ENCODE measurements around the gene ATXN7. TPM values are rescaled to one million over a fixed set of nuclear protein-coding genes. Genes with fewer than 3 reads are reported as not detected.

The ATXN7 gene
- total RNA-seq, 1 donor from 2014 or later: 33.0 TPM

- DNase-seq (ENCODE audit: low spot score): no peak
Observed at GRCh38 chr3:63864965-63865327, 1.3 kb downstream of the ATXN7 start.

- DNase-seq (ENCODE audit: low spot score): no peak
Observed at GRCh38 chr3:63867225-63867624, 3.6 kb downstream of the ATXN7 start.

- no peak for DNase-seq (ENCODE audit: low spot score)
Observed at GRCh38 chr3:63869940-63870614, 6.4 kb downstream of the ATXN7 start.

GRCh38 chr3:63870615-63871005, 6.9 kb downstream of the ATXN7 start:
- no peak for DNase-seq (ENCODE audit: low spot score)

- DNase-seq (ENCODE audit: low spot score): no peak
Observed at GRCh38 chr3:63872135-63872924, 8.7 kb downstream of the ATXN7 start.

GRCh38 chr3:63874769-63875168, 11.1 kb downstream of the ATXN7 start:
- no peak for DNase-seq (ENCODE audit: low spot score)

GRCh38 chr3:63875510-63875909, 11.8 kb downstream of the ATXN7 start:
- no peak for DNase-seq (ENCODE audit: low spot score)

- DNase-seq (ENCODE audit: low spot score): no peak
Observed at GRCh38 chr3:63876260-63876659, 12.6 kb downstream of the ATXN7 start.

GRCh38 chr3:63877737-63878393, 14.2 kb downstream of the ATXN7 start:
- no peak for DNase-seq (ENCODE audit: low spot score)

- DNase-seq (ENCODE audit: low spot score): no peak
Observed at GRCh38 chr3:63878394-63879060, 14.9 kb downstream of the ATXN7 start.

- DNase-seq (ENCODE audit: low spot score): no peak
Observed at GRCh38 chr3:63880653-63881052, 17.0 kb downstream of the ATXN7 start.

- DNase-seq (ENCODE audit: low spot score): no peak
Observed at GRCh38 chr3:63886858-63887257, 23.2 kb downstream of the ATXN7 start.

- no peak for DNase-seq (ENCODE audit: low spot score)
Observed at GRCh38 chr3:63891518-63891917, 27.9 kb downstream of the ATXN7 start.

- DNase-seq (ENCODE audit: low spot score): no peak
Observed at GRCh38 chr3:63892773-63893352, 29.2 kb downstream of the ATXN7 start.

- DNase-seq (ENCODE audit: low spot score): no peak
Observed at GRCh38 chr3:63895422-63896189, 31.9 kb downstream of the ATXN7 start.

GRCh38 chr3:63896332-63897030, 32.8 kb downstream of the ATXN7 start:
- DNase-seq (ENCODE audit: low spot score): no peak

GRCh38 chr3:63900010-63900409, 36.3 kb downstream of the ATXN7 start:
- DNase-seq (ENCODE audit: low spot score): no peak

- no peak for DNase-seq (ENCODE audit: low spot score)
Observed at GRCh38 chr3:63900459-63900858, 36.8 kb downstream of the ATXN7 start.

- DNase-seq (ENCODE audit: low spot score): no peak
Observed at GRCh38 chr3:63905731-63906620, 42.3 kb downstream of the ATXN7 start.
